HEK293T (cell line): ENCODE measurements around the gene KRTAP4-3.

Experiments
- BHLHE40 ChIP-seq: fragments of 450-650 bp; IDR thresholded peaks from 2 replicates; pipeline ENCODE4 v1.6.1; 2016; ENCODE audit warnings: mild to moderate bottlenecking, moderate library complexity, borderline replicate concordance
- CTBP1 ChIP-seq: fragments of 450-650 bp; IDR thresholded peaks from 2 replicates; pipeline ENCODE4 v1.6.1; 2016; ENCODE audit warnings: borderline replicate concordance
- ELF4 ChIP-seq: fragments of 450-650 bp; IDR thresholded peaks from 2 replicates; pipeline ENCODE4 v1.6.1; 2017; ENCODE audit warnings: antibody characterized with exemption
- FOXA1 ChIP-seq: fragments of 450-650 bp; IDR thresholded peaks from 2 replicates; pipeline ENCODE4 v1.6.1; 2016; ENCODE audit warnings: mild to moderate bottlenecking
- FOXM1 ChIP-seq: fragments of 450-650 bp; IDR thresholded peaks from 2 replicates; pipeline ENCODE4 v1.6.1; 2017; ENCODE audit warnings: mild to moderate bottlenecking, borderline replicate concordance
- SP1 ChIP-seq: fragments of 450-650 bp; IDR thresholded peaks from 2 replicates; pipeline ENCODE4 v1.6.1; 2017

DNA sequence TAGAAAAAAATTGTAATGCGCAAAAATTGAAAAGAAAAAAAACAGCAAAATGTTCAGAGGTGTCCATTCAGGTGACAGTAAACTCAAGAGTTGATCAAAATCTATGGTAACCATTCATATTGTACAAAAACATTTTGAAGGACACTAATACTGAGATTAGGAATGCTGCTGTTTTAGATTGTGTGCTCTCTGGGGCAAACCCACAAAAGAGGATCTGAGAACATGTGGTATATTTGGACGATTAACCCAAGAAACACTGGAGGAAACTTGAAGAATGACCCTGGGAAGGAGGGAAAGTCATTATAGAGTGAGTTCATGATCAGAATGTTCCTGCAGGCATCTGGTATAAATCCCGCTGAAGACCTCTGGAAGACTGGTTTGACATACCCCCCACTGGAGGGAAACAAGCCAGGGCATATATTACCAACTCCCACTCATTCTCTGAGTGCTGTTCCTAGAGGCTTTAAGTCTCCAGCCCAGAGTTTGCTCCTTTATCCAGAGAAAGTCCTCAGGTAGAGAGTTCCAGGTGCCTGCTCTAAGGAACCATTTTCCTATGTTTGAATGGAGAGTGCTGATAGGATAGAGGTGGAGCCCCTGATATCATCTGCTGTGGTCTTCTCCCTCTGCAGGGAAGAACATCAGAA lies 8.8 kb upstream of the KRTAP4-3 start:
- no peak for TF ChIP-seq ELF4
- no peak for TF ChIP-seq SP1
- no peak for TF ChIP-seq BHLHE40
- TF ChIP-seq FOXM1, result no peak
- no peak for TF ChIP-seq FOXA1
- TF ChIP-seq CTBP1, result no peak
